ENCODE data around the gene ZNF492. TPM values are rescaled to one million over a fixed set of nuclear protein-coding genes. Genes with fewer than 3 reads are reported as not detected.

ZNF492 gene
- total RNA-seq, 1 experiment from 2014 or later: not detected

DNA sequence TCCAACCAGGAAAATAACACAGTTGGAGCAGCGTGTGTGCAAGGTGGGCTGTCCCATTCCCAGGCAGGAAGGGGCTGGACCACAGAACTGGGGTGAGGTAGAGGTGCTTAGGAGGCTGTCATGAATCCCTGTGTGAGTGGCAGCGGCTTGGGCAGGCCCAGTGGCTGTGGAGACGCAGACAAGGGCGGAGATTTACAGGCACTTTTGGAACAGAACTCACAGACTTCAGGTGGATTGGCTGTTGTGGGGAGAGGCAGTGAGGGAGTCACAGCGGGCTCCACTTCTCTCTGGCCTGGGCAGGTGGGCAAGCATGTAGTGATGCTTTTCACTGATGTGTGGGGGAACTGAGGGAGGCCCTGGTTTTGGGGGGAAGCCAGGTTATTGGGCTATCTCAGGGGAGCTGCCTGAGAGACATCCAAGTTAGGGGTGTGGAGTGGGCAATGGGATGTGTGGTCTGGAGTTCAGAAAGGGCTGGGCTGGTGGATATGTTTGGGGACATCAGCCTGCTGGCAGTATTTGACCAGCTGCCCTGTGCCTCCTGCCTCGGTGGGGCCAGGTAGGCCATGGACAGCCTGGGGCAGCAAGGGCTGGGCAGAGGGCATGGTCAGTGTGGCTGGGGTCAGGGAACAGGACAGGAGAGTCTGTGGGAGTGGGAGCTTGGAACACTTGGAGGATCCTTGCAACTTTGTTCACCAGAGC, 27.0 kb upstream of the ZNF492 start:
- H3K4me3 Mint-ChIP-seq: no peak overlapping the region; a peak in 1 of 5 replicates
- peaks cover 95 to 96% of the 10 kb centered on the region in 2 experiments for H3K9me3 Mint-ChIP-seq

More for the DNA sequence above, 27.0 kb upstream of the ZNF492 start:
- H2AK5ac ChIP-seq (ENCODE audit: insufficient read length, low read length): no peak overlapping the region
- H4K91ac ChIP-seq (ENCODE audit: insufficient read length, low read depth, low read length): no peak overlapping the region
- H3K36me3 Mint-ChIP-seq (ENCODE audit: insufficient read depth in 1 of 3, low read depth in 3 of 3): peaks cover 26 to 49% (median 30%) of the 10 kb centered on the region in 3 experiments
- no peaks in the 10 kb centered on the region for H3K4me1 Mint-ChIP-seq
- no peak overlapping the region for H3K14ac ChIP-seq (ENCODE audit: insufficient read depth, low read length)
- H3K4me1 ChIP-seq (ENCODE audit: insufficient read depth, low read length): no peaks in the 10 kb centered on the region
- H3K27me3 ChIP-seq (ENCODE audit: insufficient read depth, low read length): no peaks in the 10 kb centered on the region
- no peak overlapping the region for H3K27ac Mint-ChIP-seq
- no peak overlapping the region for H3T11ph ChIP-seq (ENCODE audit: low read length)
- H3K18ac ChIP-seq (ENCODE audit: insufficient read length, low read depth, low read length): no peak overlapping the region
- no peaks in the 10 kb centered on the region; the same call in 1 of the 2 replicates for H3K27me3 Mint-ChIP-seq (ENCODE audit: low read depth)
- no peak overlapping the region for H4K5ac ChIP-seq (ENCODE audit: insufficient read length, low read depth, low read length)
- no peak overlapping the region for H4K8ac ChIP-seq (replicated peaks; ENCODE audit: insufficient read length, low read depth, low read length)
- no peak overlapping the region for H2BK15ac ChIP-seq (ENCODE audit: low read depth, low read length)
- no peak overlapping the region for H2BK120ac ChIP-seq (ENCODE audit: low read depth, low read length, poor library complexity, severe bottlenecking)
- H3K9me3 ChIP-seq (ENCODE audit: control insufficient read depth, low read depth, low read length): peaks cover 100% of the 10 kb centered on the region
- H3K4ac ChIP-seq (ENCODE audit: low read depth, low read length): no peak overlapping the region
- no peak overlapping the region for H3K23ac ChIP-seq (ENCODE audit: insufficient read length, low read depth, low read length)
- no peak overlapping the region for H2BK5ac ChIP-seq (ENCODE audit: insufficient read length, low read length)
- H3K56ac ChIP-seq (ENCODE audit: insufficient read length, low read depth, low read length): no peak overlapping the region
- TF ChIP-seq, protein P1, sequence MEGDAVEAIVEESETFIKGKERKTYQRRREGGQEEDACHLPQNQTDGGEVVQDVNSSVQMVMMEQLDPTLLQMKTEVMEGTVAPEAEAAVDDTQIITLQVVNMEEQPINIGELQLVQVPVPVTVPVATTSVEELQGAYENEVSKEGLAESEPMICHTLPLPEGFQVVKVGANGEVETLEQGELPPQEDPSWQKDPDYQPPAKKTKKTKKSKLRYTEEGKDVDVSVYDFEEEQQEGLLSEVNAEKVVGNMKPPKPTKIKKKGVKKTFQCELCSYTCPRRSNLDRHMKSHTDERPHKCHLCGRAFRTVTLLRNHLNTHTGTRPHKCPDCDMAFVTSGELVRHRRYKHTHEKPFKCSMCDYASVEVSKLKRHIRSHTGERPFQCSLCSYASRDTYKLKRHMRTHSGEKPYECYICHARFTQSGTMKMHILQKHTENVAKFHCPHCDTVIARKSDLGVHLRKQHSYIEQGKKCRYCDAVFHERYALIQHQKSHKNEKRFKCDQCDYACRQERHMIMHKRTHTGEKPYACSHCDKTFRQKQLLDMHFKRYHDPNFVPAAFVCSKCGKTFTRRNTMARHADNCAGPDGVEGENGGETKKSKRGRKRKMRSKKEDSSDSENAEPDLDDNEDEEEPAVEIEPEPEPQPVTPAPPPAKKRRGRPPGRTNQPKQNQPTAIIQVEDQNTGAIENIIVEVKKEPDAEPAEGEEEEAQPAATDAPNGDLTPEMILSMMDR (conservative IDR thresholded peaks at IDR 0.05): no peak
- no peaks in the 10 kb centered on the region for H3K79me2 ChIP-seq (ENCODE audit: insufficient read depth, low read length)
- H2BK12ac ChIP-seq (ENCODE audit: insufficient read length, low read depth, low read length): no peak overlapping the region
- no peak overlapping the region for H3K4me2 ChIP-seq (ENCODE audit: insufficient read depth, insufficient read length, low read length)
- no peaks in the 10 kb centered on the region for H3K79me1 ChIP-seq (ENCODE audit: insufficient read depth, low read depth, low read length, poor library complexity, severe bottlenecking)
- no peak overlapping the region for H2AFZ ChIP-seq (ENCODE audit: low read length)
- no peak overlapping the region for H2BK20ac ChIP-seq (ENCODE audit: low read depth, low read length, poor library complexity, severe bottlenecking)
- DNase-seq: no peak
- no peaks in the 10 kb centered on the region for H3K23me2 ChIP-seq (ENCODE audit: insufficient read length, low read depth, low read length, poor library complexity, severe bottlenecking)
- WGBS (ENCODE audit: extremely low coverage, insufficient read length, low lambda C conversion rate): no CpG with 5 or more reads among the region's 6 CpGs
- no peak overlapping the region for H3K9ac ChIP-seq (ENCODE audit: extremely low read depth, insufficient read length, low read length)
- no peaks in the 10 kb centered on the region for H4K20me1 ChIP-seq (ENCODE audit: control insufficient read depth, insufficient read depth, insufficient read length)
- no peak overlapping the region for H3K27ac ChIP-seq (ENCODE audit: insufficient read length, low read depth, low read length)
